Mucosa of gallbladder (tissue), 1 donor: Measurements from ENCODE around the gene KCNJ5. TPM values are rescaled to one million over a fixed set of nuclear protein-coding genes. Genes with fewer than 3 reads are reported as not detected.
A peak's percentile ranks its signal among the peaks of the same experiment; 100 is the strongest.

Experiments used
- DNase-seq: peaks from one replicate; pipeline ENCODE4 v3.0.0-alpha.2; 2020; ENCODE audit warnings: low spot score
- total RNA-seq: library from RNA; stranded (reverse); gene quantifications from one replicate; pipeline ENCODE4 v1.2.1, GENCODE V29; 2021
- donor health status: DM: no; HTN: no; CAD: no.

KCNJ5 gene
- 1.6 TPM for total RNA-seq

DNA sequence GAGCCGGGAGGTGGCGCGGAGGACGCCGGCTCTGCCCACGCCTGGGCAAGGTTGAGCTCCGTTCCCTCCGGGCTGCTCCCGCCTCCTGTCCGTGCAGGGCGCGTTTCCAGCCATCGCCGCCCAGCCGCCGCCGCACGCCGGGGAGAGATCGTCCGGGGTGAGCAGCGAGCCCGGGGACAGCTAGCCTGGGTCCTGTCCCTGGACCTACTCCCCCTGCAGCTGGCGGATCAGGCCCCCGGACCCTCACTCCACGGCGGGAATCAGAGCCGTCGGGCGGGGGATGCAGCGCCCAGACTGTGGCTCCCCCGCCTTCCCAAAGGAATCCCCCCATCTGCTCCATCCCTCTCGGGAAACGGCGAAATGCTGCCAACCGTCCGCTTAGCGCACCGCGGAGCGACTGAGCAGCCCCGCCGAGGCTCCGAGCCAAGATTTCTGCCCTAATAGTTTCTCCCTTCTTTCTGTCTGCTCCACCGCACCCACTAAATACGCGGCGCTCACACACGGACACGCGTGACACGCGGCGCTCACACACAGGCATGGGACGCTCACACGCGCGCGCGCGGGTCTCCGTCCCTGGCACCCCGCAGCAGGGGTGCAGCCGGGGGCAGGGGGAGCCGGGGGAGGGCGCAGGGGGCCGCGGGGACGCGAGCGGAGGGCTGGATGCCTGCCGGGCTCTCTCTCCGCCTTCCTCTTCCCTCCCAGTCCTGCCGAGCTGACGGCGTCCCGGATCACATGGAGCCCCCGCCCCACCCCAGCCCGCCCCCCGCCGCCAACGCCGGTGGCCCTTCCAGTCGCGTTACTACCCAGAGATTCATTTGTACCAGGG is at the start of gene KCNJ5:
Gene KCNJ5 (plus strand): TSS at position 814 of the 826 bp plus-strand sequence. CDS start 19,918 bp downstream, outside the sequence.
- no peak for DNase-seq

GRCh38 chr11:128841461-128842072 is 49.6 kb upstream of the KCNJ5 start:
- DNase-seq, result no peak

DNA sequence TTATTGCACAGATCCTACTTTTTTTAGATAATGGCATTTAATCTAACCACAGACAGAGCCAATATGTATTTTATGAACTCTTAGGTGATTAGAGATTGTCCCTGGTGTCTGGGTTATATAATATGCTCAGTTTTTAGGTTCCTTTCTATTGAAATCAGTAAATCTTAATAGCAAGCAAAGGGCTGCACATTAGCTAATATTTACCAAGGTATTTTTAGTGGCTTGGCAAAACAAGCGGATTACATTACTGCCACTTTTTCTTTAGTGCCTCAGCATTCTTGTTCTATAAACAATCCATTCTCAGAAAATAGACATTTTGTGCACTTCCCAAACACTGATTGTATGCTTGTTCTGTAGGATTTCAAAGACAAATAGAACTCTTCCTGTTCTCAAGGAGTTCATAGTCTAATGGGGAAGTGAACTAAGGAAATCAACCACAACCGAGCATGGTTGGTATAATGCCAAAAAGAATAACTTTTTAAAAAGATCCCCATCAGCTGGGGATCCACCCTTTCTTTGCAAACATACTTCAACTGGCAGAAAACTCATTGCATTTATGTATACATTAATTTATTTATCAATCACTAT is 47.9 kb upstream of the KCNJ5 start:
- no peak for DNase-seq

DNA sequence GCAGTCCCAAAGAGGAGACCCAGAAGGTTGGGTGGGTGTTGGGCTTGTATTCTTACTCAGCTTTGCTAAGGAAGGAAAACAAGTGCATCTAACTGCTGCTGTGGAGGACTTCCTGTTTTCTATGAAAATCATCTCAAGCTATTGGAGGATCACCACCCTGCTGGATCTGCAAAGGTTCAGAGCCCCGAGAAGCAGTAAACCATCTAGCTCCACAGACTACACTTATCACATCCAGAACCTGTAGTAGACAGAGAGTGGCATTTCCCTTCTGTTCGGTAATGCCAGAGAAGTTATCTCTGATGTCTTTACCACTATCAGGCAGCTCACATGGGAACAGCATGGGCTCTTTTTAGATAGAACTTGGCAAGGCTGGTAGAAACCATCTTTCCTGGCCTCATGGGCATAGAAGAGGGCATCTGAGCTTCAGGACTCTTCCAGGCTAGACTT is 45.8 kb upstream of the KCNJ5 start:
- DNase-seq, result no peak

- DNase-seq, result no peak
Observed at GRCh38 chr11:128846985-128847384, 44.2 kb upstream of the KCNJ5 start.

DNA sequence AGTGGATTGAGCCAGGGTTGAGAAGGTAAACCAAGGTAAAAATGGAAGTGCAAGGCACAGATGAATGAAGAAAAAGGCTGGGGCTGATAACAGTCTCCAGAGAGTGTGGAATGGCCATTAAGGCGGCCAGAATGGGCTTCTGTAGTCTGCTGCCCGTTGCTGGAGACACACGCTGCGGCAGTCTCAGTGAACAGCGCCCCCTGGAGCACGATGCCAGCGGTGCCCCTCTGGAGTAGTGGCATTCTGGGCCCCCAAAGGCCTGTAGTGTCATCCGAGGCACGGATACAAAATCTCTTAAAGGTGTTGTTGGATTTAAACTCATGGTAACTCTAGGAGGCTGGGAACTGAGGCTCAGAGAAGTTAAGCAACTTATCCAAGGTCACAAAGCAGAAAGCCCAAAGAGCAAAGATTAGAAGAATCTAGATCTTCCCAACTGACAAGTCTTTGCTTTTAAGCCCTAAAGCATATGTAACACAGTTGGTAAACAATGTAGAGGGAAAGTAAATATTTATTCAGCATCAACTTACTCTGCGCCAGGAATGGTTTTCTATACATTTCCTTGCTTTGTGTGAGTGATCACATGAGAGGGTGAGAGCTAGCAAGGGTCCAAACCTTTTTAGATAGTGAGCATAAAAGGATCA is 42.2 kb upstream of the KCNJ5 start:
- DNase-seq, result no peak

GRCh38 chr11:128852327-128853023 is 38.7 kb upstream of the KCNJ5 start:
- DNase-seq, result no peak

- DNase-seq, result no peak
Observed at GRCh38 chr11:128853559-128853958, 37.6 kb upstream of the KCNJ5 start.

- no peak for DNase-seq
Observed at GRCh38 chr11:128854841-128855240, 36.3 kb upstream of the KCNJ5 start.

- no peak for DNase-seq
Observed at GRCh38 chr11:128856241-128856640, 34.9 kb upstream of the KCNJ5 start.

- DNase-seq, result no peak
Observed at GRCh38 chr11:128857341-128857740, 33.8 kb upstream of the KCNJ5 start.

GRCh38 chr11:128859563-128860441 is 31.4 kb upstream of the KCNJ5 start:
- DNase-seq, result peak; percentile 71

DNA sequence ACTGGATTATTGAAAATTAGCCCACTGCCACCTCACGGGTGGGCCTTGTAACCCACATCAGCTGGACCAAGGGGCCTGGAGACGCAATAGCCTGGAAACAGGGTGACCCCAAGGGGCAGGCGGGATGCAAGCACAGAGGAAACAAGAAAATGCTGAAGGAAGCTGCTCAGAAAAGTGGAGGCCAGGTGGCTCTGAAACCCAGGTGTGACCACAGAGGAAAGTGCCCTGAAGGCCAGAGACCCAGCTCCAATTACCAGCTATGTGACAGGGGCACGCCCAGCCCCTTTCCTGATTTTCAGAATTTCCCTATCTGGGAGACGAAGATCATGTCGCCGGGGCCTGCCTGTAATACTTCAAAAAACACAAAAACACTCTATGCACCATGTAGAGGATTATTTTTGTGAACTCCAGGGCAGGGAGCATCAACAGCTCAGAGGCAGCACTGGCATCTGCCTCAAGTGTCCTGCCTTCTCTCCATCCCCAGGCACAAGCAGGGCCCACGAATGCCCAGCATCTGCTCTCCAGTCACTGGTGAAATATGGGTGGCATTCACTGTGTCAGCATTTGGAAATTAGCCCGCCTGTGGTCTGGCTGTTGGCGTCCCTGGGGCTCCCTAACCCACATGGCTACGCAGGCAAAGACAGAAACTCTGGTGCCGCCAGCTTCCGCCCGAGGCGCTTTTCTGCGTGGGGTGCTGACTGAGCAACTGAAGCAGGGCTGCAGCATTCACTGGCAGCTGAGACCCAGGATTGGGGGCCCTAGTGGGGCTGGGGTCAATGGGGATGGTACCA is 30.4 kb upstream of the KCNJ5 start:
- no peak for DNase-seq

GRCh38 chr11:128862406-128862805 is 28.8 kb upstream of the KCNJ5 start:
- no peak for DNase-seq

GRCh38 chr11:128862908-128863660 is 28.1 kb upstream of the KCNJ5 start:
- DNase-seq, result no peak

GRCh38 chr11:128865490-128865889 is 25.7 kb upstream of the KCNJ5 start:
- DNase-seq, result no peak

- no peak for DNase-seq
Observed at GRCh38 chr11:128867277-128867676, 23.9 kb upstream of the KCNJ5 start, which contains the start of gene KCNJ1. KCNJ1 (minus strand) TSS chr11:128867296; CDS start chr11:128840243, 27,053 bp downstream.

DNA sequence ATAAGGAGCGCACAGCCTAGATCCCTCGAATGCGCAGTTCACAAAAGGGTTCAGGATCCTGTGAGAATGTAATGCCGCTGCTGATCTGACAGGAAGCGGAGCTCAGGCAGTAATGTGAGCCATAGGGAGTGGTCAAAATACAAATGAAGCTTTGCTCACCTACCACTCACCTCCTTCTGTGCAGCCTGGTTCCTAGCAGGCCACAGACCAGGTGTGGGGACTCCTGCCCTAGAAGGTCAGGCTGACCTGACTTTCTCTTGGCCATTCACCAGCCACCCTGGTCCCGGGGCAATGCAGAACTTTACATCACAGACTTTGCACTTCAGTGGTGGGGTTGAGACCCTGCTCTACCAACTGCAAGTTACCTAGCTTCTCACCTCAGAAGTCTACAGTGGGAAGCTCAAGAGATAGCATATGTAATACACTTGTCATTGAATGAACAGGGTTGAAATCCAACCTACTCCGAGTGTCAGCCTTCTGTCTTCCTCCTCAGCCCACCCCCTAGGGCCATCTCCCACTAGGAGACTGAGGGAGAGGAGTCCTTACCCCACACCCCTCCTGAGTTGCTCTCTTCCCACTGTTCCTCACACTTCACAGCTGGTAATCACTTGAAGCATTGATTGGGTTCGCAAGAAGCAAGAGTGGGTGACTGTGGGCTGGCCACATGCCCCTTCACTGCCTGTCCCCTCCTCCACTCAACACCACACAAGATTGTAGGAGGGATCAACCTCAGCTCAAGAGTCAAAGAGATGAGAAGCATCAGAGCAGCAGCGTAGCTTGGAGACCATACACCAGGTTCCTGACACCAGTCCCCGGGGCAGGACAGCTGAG is 22.1 kb upstream of the KCNJ5 start:
- DNase-seq, result no peak
